H1 (cell line): Measurements from ENCODE around the gene MANEAL. TPM values are rescaled to one million over a fixed set of nuclear protein-coding genes. Genes with fewer than 3 reads are reported as not detected.

Experiments
- CTCF ChIA-PET: fragments of 300-600 bp; sonication (Branson Sonifier 250); formaldehyde crosslinking; loops from one replicate; lab custom pipeline; 2021; ENCODE audit not compliant: partially characterized antibody; lab: Charles Lee
- POLR2A ChIA-PET: fragments of 300-600 bp; sonication (Branson Sonifier 250); formaldehyde crosslinking; loops from one replicate; lab custom pipeline; 2021; ENCODE audit warnings: inconsistent platforms; ENCODE audit not compliant: partially characterized antibody; lab: Charles Lee
- DNase-seq, 2 experiments: peaks; one replicate each; pipeline versions ENCODE4 v3.0.0 to v3.0.0-alpha.2; 2010 to 2022; ENCODE audit warnings: low spot score in 2 of 2, low read depth in 1 of 2, mixed read lengths in 1 of 2
- FAIRE-seq: peaks from 2 replicates; lab custom pipeline; 2011; peaks lifted over from hg19 to GRCh38; lab: Jason Lieb, UNC
- H2AFZ ChIP-seq: 2 replicates; pipeline ENCODE4 v1.8.1; 2012; ENCODE audit warnings: low read length, inconsistent platforms
- H2AK5ac ChIP-seq: 2 replicates; pipeline ENCODE4 v1.6.1; 2013; ENCODE audit warnings: low read depth, low read length
- H2BK120ac ChIP-seq: replicated peaks from 2 replicates; pipeline ENCODE3; 2013; ENCODE audit warnings: low read depth, low read length, inconsistent platforms
- H2BK12ac ChIP-seq: 2 replicates; pipeline ENCODE4 v1.6.1; 2013; ENCODE audit warnings: low read depth, low read length
- H2BK15ac ChIP-seq: 2 replicates; pipeline ENCODE4 v1.6.1; 2013; ENCODE audit warnings: low read length
- H2BK20ac ChIP-seq: 2 replicates; pipeline ENCODE4 v1.6.1; 2013; ENCODE audit warnings: low read length
- H2BK5ac ChIP-seq: 2 replicates; pipeline ENCODE4 v1.6.1; 2013; ENCODE audit warnings: low read depth, low read length
- H3K14ac ChIP-seq: 2 replicates; pipeline ENCODE4 v1.6.1; 2013; ENCODE audit warnings: inconsistent platforms; ENCODE audit not compliant: insufficient read length
- H3K18ac ChIP-seq: 2 replicates; pipeline ENCODE4 v1.6.1; 2013; ENCODE audit warnings: low read length; ENCODE audit errors: extremely low read depth
- H3K23ac ChIP-seq: 2 replicates; pipeline ENCODE4 v1.6.1; 2013; ENCODE audit warnings: inconsistent platforms; ENCODE audit not compliant: insufficient read length
- H3K23me2 ChIP-seq: 2 replicates; pipeline ENCODE4 v1.6.1; 2013; ENCODE audit warnings: low read depth, low read length
- H3K27ac ChIP-seq: 2 replicates; pipeline ENCODE4 v1.6.1; 2011; ENCODE audit warnings: low read depth, low read length, inconsistent platforms
- H3K27me3 ChIP-seq, 4 experiments: replicated peaks in 1 of 4; 1 replicate in 1 of 4; 2 replicates in 3 of 4; pipeline versions ENCODE4 v1.6.1 to v1.8.1; 2011 to 2013; ENCODE audit warnings: low read length in 3 of 4, mild to moderate bottlenecking in 3 of 4, inconsistent platforms in 2 of 4, mixed read lengths in 2 of 4, moderate library complexity in 1 of 4; ENCODE audit not compliant: control insufficient read depth in 3 of 4, insufficient read depth in 3 of 4; ENCODE audit errors: extremely low read depth in 1 of 4
- H3K36me3 ChIP-seq, 4 experiments: 2 replicates each; pipeline versions ENCODE4 v1.6.1 to v1.8.1; 2011 to 2013; ENCODE audit warnings: mild to moderate bottlenecking in 4 of 4, low read length in 3 of 4, moderate library complexity in 2 of 4, control low read depth in 1 of 4, inconsistent platforms in 1 of 4; ENCODE audit not compliant: insufficient read depth in 4 of 4, control insufficient read depth in 2 of 4
- H3K4ac ChIP-seq: replicated peaks from 2 replicates; pipeline ENCODE3; 2013; ENCODE audit warnings: low read length, low read depth, mixed read lengths, inconsistent platforms; ENCODE audit not compliant: insufficient read length
- H3K4me1 ChIP-seq, 4 experiments: replicated peaks in 1 of 4; 1 replicate in 1 of 4; 2 replicates in 3 of 4; pipeline versions ENCODE4 v1.6.1 to v1.8.1; 2011 to 2013; ENCODE audit warnings: low read length in 3 of 4, inconsistent platforms in 2 of 4, mixed read lengths in 1 of 4; ENCODE audit not compliant: insufficient read depth in 4 of 4, control insufficient read depth in 3 of 4
- H3K4me2 ChIP-seq, 2 experiments: 2 replicates each; pipeline versions ENCODE4 v1.6.1 to v1.8.1; 2011 to 2013; ENCODE audit warnings: low read depth in 2 of 2, low read length in 2 of 2, control low read depth in 1 of 2, inconsistent platforms in 1 of 2, mild to moderate bottlenecking in 1 of 2; ENCODE audit not compliant: insufficient read depth in 1 of 2
- H3K4me3 ChIP-seq, 4 experiments: fragments of 200-600, 300-600 bp in 1 of 4; sonication (generic), shearing (Covaris generic), sonication (Bioruptor Twin) in 1 of 4; 2 replicates each; pipeline versions ENCODE4 v1.5.1 to v1.8.1; 2011 to 2016; ENCODE audit warnings: low read length in 4 of 4, low read depth in 3 of 4, control low read depth in 2 of 4, inconsistent platforms in 2 of 4, mild to moderate bottlenecking in 2 of 4, mixed read lengths in 1 of 4, moderate library complexity in 1 of 4; ENCODE audit not compliant: insufficient read depth in 2 of 4; ENCODE audit errors: extremely low read depth in 1 of 4
- H3K56ac ChIP-seq: replicated peaks from 2 replicates; pipeline ENCODE3; 2013; ENCODE audit warnings: low read depth, mild to moderate bottlenecking, mixed read lengths, low read length, inconsistent platforms; ENCODE audit not compliant: insufficient read length
- H3K79me1 ChIP-seq: 2 replicates; pipeline ENCODE4 v1.6.1; 2013; ENCODE audit warnings: low read depth, low read length, control low read depth
- H3K79me2 ChIP-seq, 2 experiments: 2 replicates each; pipeline versions ENCODE4 v1.6.1 to v1.8.1; 2012 to 2013; ENCODE audit warnings: low read length in 2 of 2, mild to moderate bottlenecking in 2 of 2, inconsistent platforms in 1 of 2; ENCODE audit not compliant: insufficient read depth in 2 of 2, control insufficient read depth in 1 of 2
- H3K9ac ChIP-seq, 4 experiments: replicated peaks in 1 of 4; 1 replicate in 1 of 4; 2 replicates in 3 of 4; pipeline versions ENCODE4 v1.6.1 to v1.8.1; 2011 to 2013; ENCODE audit warnings: low read depth in 3 of 4, low read length in 3 of 4, control low read depth in 2 of 4, mild to moderate bottlenecking in 2 of 4, moderate library complexity in 2 of 4, inconsistent platforms in 1 of 4; ENCODE audit errors: extremely low read depth in 1 of 4
- H3K9me3 ChIP-seq, 2 experiments: 2 replicates each; pipeline versions ENCODE4 v1.6.1 to v1.8.1; 2012 to 2013; ENCODE audit warnings: mild to moderate bottlenecking in 2 of 2, moderate library complexity in 2 of 2, control low read depth in 1 of 2, inconsistent platforms in 1 of 2, low read depth in 1 of 2, low read length in 1 of 2, mixed read lengths in 1 of 2; ENCODE audit not compliant: insufficient read depth in 2 of 2
- H4K20me1 ChIP-seq, 2 experiments: replicated peaks in 1 of 2; 2 replicates each; pipeline versions ENCODE3 to v1.8.1; 2011 to 2013; ENCODE audit warnings: inconsistent platforms in 2 of 2, low read length in 2 of 2, mild to moderate bottlenecking in 1 of 2; ENCODE audit not compliant: insufficient read depth in 2 of 2, control insufficient read depth in 1 of 2
- H4K5ac ChIP-seq: 2 replicates; pipeline ENCODE4 v1.6.1; 2013; ENCODE audit warnings: low read length, low read depth, mixed read lengths, inconsistent platforms; ENCODE audit not compliant: insufficient read length
- H4K8ac ChIP-seq: 2 replicates; pipeline ENCODE4 v1.8.0; 2013; ENCODE audit warnings: mild to moderate bottlenecking, moderate library complexity, low read length, inconsistent platforms; ENCODE audit not compliant: insufficient read depth; ENCODE audit errors: extremely low read depth
- H4K91ac ChIP-seq: replicated peaks from 2 replicates; pipeline ENCODE3; 2013; ENCODE audit warnings: low read length, mixed read lengths, inconsistent platforms; ENCODE audit not compliant: insufficient read length
- ASH2L ChIP-seq: fragments of 200-600, 300-600 bp; sonication (generic); IDR thresholded peaks from one replicate; pipeline ENCODE4 v1.7.1; 2017; ENCODE audit warnings: low read length
- KDM4A ChIP-seq: IDR thresholded peaks from one replicate; pipeline ENCODE4 v1.7.1; 2012; ENCODE audit warnings: low read depth, mild to moderate bottlenecking, moderate library complexity, low read length, inconsistent platforms; ENCODE audit not compliant: severe bottlenecking
- TEAD4 ChIP-seq: IDR thresholded peaks from 2 replicates; pipeline ENCODE4 v1.6.1; 2012; ENCODE audit warnings: low read depth, low read length, inconsistent platforms, mixed read lengths
- WGBS, 2 experiments: shearing (Covaris generic) in 1 of 2; methylation state at CpG; one replicate each; pipeline versions ENCODE4 v1.1.6 to v1.1.7; 2013 to 2015; ENCODE audit warnings: low lambda C conversion rate in 2 of 2, mixed read lengths in 2 of 2, inconsistent platforms in 1 of 2, low coverage in 1 of 2, missing lambda C conversion rate in 1 of 2; ENCODE audit not compliant: insufficient replicate concordance in 2 of 2, insufficient coverage in 1 of 2, insufficient read length in 1 of 2; ENCODE audit errors: extremely low coverage in 1 of 2, missing lambda C conversion rate in 1 of 2; 5-methylcytosine and 5-hydroxymethylcytosine counted together
- polyA plus RNA-seq, 7 experiments: library from polyadenylated mRNA; depleted of rRNA in 3 of 7; stranded (reverse) in 5 of 7; unstranded in 2 of 7; fragments of >200 nt in 5 of 7; fragments of 200-250 nt in 2 of 7; gene quantifications; 1 replicate in 5 of 7; 2 replicates in 1 of 7; 4 replicates in 1 of 7; pipeline versions ENCODE4 v1.2.1 to v1.2.3, GENCODE V29; 2011 to 2013; ENCODE audit warnings: missing spikeins in 2 of 7, mixed read lengths in 2 of 7
- total RNA-seq: library from RNA; stranded (reverse); fragmentation: NEBNext Ultra II Directional; extraction: Animal tissue kit (Norgen Biotek cat#: 25700); gene quantifications from 2 replicates; pipeline ENCODE4 v1.2.1, GENCODE V29; 2021

The MANEAL gene
- total and polyA plus RNA-seq, 2 of the 8 experiments (the other 6 are each of a cell fraction or from before 2014, with no cell fraction given) = 4.8 to 7.2 TPM

DNA sequence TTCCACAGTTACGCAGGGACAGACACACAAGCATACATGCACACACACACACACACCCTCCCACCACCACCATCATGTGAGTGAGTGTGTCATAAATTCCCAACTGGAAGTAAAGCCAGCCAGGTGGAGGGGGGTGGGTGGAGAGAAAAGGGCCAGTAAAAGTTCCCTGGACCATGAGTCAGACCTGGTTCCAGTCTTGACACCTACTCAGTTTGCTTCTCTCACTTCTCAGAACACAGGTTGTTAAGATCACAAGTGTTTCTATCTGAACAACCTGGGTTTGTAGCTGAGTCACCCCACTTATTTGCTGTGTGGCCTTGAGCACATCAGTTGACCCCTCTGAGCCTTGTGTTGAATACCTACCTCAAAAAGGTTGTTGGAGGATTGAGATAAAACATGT, 38.4 kb upstream of the MANEAL start:
- Histone ChIP-seq H2BK20ac (no peak overlapping the region), H3K23me2 (peaks cover 5% of the 10 kb centered on the region; the same call in 1 of the 2 replicates), H2BK5ac (no peak overlapping the region), H3K23ac (no peak overlapping the region), H3K4me3 (no peak overlapping the region), H3K9ac (no peak overlapping the region), H3K9me3 (no peaks in the 10 kb centered on the region), H3K56ac (no peak overlapping the region), H3K27ac (no peak overlapping the region), H3K27me3 (peaks cover 35 to 89% (median 61%) of the 10 kb centered on the region in 4 experiments), H4K5ac (no peak overlapping the region), H2AFZ (no peak overlapping the region), H3K4ac (no peak overlapping the region), H3K79me2 (no peaks in the 10 kb centered on the region), H3K4me1 (peaks cover 0 to 9% (median 0%) of the 10 kb centered on the region in 4 experiments; a peak in 3 of 7 replicates), H3K79me1 (no peaks in the 10 kb centered on the region), H2BK12ac (no peak overlapping the region), H4K91ac (no peak overlapping the region), H2BK15ac (no peak overlapping the region), H3K18ac (no peak overlapping the region), H3K4me2 (no peak overlapping the region), H4K20me1 (no peaks in the 10 kb centered on the region), H2AK5ac (no peak overlapping the region), H4K8ac (no peak overlapping the region), H2BK120ac (no peak overlapping the region)
- WGBS, 2 experiments = 0% methylated on average over 1 of the region's 1 CpG; no CpG with 5 or more reads in 1 of the 2 experiments
- CTCF ChIA-PET = interaction anchor here (2.1 kb wide), 1 partner anchor 10 kb away, joined by 12 read pairs; the partner anchor contains the start of gene EPHA10
- DNase-seq = no peak
- POLR2A ChIA-PET = no interaction called here
- FAIRE-seq = no peak
- TF ChIP-seq ASH2L (no peak), KDM4A (no peak), TEAD4 (no peak)
- TF ChIP-seq, all 59 proteins: peak for 0
- H3K36me3 ChIP-seq = peaks cover 0 to 3% (median 0%) of the 10 kb centered on the region in 4 experiments; a peak in 1 of 8 replicates
- no peak overlapping the region for H3K14ac ChIP-seq
